ENCODE measurements around the gene CHCHD3. TPM values are rescaled to one million over a fixed set of nuclear protein-coding genes. Genes with fewer than 3 reads are reported as not detected.
A peak's percentile ranks its signal among the peaks of the same experiment; 100 is the strongest.

CHCHD3 gene
- polyA plus RNA-seq, 1 donor (not counting 4 experiments of a cell fraction or from before 2014, with no cell fraction given): 59.2 TPM

- Histone ChIP-seq H2AFZ (ENCODE audit: control insufficient read depth, low read length) (no peak overlapping the region), H3K27me3 (ENCODE audit: control insufficient read depth, extremely low read depth, insufficient read depth, low read length) (no peaks in the 10 kb centered on the region), H3K27ac (ENCODE audit: control insufficient read depth, insufficient read depth, low read length) (peak overlapping the region; percentile 31), H3K4me2 (ENCODE audit: control insufficient read depth, extremely low read depth, insufficient read depth, low read depth, low read length) (no peak overlapping the region), H3K36me3 (ENCODE audit: control insufficient read depth in 2 of 2, extremely low read depth in 1 of 2, insufficient read depth in 2 of 2, low read length in 2 of 2) (no peaks in the 10 kb centered on the region), H3K4me3 (ENCODE audit: control insufficient read depth in 2 of 3, extremely low read depth in 1 of 3, insufficient read depth in 2 of 3, low read depth in 1 of 3, low read length in 3 of 3) (no peak overlapping the region), H3K9me1 (ENCODE audit: control insufficient read depth, extremely low read depth, insufficient read depth, low read length) (peaks cover 5% of the 10 kb centered on the region), H3K9ac (ENCODE audit: control insufficient read depth, extremely low read depth, insufficient read depth, low read length) (no peak overlapping the region), H4K20me1 (ENCODE audit: control insufficient read depth, extremely low read depth, insufficient read depth, low read length) (no peaks in the 10 kb centered on the region), H3K4me1 (ENCODE audit: control insufficient read depth, extremely low read depth, insufficient read depth, low read length) (no peaks in the 10 kb centered on the region), H3K79me2 (ENCODE audit: control insufficient read depth, insufficient read depth, low read length) (no peaks in the 10 kb centered on the region), H3K9me3 (ENCODE audit: control insufficient read depth, low read depth, low read length) (no peaks in the 10 kb centered on the region)
- dilution Hi-C loops (cut with MboI; ENCODE audit: extremely low pct_ligation_motif_present, low sequenced_read_pairs): no loop called here
- no peak for DNase-seq (ENCODE audit: low read depth, low spot score)
- FAIRE-seq: no peak
- no peak for TF ChIP-seq EZH2 (IDR thresholded peaks at IDR 0.05; ENCODE audit: low read length)
- TF ChIP-seq, protein P1, sequence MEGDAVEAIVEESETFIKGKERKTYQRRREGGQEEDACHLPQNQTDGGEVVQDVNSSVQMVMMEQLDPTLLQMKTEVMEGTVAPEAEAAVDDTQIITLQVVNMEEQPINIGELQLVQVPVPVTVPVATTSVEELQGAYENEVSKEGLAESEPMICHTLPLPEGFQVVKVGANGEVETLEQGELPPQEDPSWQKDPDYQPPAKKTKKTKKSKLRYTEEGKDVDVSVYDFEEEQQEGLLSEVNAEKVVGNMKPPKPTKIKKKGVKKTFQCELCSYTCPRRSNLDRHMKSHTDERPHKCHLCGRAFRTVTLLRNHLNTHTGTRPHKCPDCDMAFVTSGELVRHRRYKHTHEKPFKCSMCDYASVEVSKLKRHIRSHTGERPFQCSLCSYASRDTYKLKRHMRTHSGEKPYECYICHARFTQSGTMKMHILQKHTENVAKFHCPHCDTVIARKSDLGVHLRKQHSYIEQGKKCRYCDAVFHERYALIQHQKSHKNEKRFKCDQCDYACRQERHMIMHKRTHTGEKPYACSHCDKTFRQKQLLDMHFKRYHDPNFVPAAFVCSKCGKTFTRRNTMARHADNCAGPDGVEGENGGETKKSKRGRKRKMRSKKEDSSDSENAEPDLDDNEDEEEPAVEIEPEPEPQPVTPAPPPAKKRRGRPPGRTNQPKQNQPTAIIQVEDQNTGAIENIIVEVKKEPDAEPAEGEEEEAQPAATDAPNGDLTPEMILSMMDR (optimal IDR thresholded peaks at IDR 0.05 in 1 of 3, IDR thresholded peaks at IDR 0.05 in 1 of 3, conservative IDR thresholded peaks at IDR 0.05 in 1 of 3; ENCODE audit: extremely low read depth in 1 of 3, insufficient read depth in 2 of 3, low read length in 3 of 3): no peak
These were observed 141.8 kb downstream of the CHCHD3 start for GRCh38 chr7:132940084-132940483.

DNA sequence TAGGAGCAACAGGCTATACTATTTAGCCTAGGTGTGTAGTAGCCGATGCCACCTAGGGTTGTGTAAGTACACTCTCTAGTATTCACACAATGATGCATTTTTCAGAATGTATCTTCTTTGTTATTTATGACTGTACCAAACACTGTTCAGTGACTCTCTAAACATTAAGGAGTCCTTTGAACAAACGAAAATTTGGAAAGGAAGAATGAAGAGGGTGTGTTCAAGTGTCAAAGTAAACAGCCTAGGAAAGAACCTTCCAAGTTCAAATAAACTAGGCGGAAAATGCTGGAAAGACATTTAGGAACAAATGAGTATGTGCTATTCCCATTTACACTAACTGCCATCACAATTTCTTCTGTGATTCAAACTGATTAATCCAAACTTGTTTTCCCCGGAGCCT, 142.4 kb downstream of the CHCHD3 start:
- no peak overlapping the region for H2AFZ ChIP-seq (ENCODE audit: control insufficient read depth, low read length)
- H3K4me2 ChIP-seq (ENCODE audit: control insufficient read depth, extremely low read depth, insufficient read depth, low read depth, low read length): no peak overlapping the region
- no peaks in the 10 kb centered on the region for H4K20me1 ChIP-seq (ENCODE audit: control insufficient read depth, extremely low read depth, insufficient read depth, low read length)
- H3K4me1 ChIP-seq (ENCODE audit: control insufficient read depth, extremely low read depth, insufficient read depth, low read length): no peaks in the 10 kb centered on the region
- dilution Hi-C loops (cut with MboI; ENCODE audit: extremely low pct_ligation_motif_present, low sequenced_read_pairs): no loop called here
- TF ChIP-seq, protein P1 (optimal IDR thresholded peaks at IDR 0.05 in 1 of 3, IDR thresholded peaks at IDR 0.05 in 1 of 3, conservative IDR thresholded peaks at IDR 0.05 in 1 of 3; ENCODE audit: extremely low read depth in 1 of 3, insufficient read depth in 2 of 3, low read length in 3 of 3): no peak
- TF ChIP-seq EZH2 (IDR thresholded peaks at IDR 0.05; ENCODE audit: low read length): no peak
- H3K9me1 ChIP-seq (ENCODE audit: control insufficient read depth, extremely low read depth, insufficient read depth, low read length): peaks cover 5% of the 10 kb centered on the region
- no peaks in the 10 kb centered on the region for H3K79me2 ChIP-seq (ENCODE audit: control insufficient read depth, insufficient read depth, low read length)
- no peak overlapping the region for H3K9ac ChIP-seq (ENCODE audit: control insufficient read depth, extremely low read depth, insufficient read depth, low read length)
- no peak for DNase-seq (ENCODE audit: low read depth, low spot score)
- no peak overlapping the region for H3K4me3 ChIP-seq (ENCODE audit: control insufficient read depth in 2 of 3, extremely low read depth in 1 of 3, insufficient read depth in 2 of 3, low read depth in 1 of 3, low read length in 3 of 3)
- no peaks in the 10 kb centered on the region for H3K27me3 ChIP-seq (ENCODE audit: control insufficient read depth, extremely low read depth, insufficient read depth, low read length)
- no peak overlapping the region for H3K27ac ChIP-seq (ENCODE audit: control insufficient read depth, insufficient read depth, low read length)
- no peaks in the 10 kb centered on the region for H3K9me3 ChIP-seq (ENCODE audit: control insufficient read depth, low read depth, low read length)
- FAIRE-seq: no peak
- no peaks in the 10 kb centered on the region for H3K36me3 ChIP-seq (ENCODE audit: control insufficient read depth in 2 of 2, extremely low read depth in 1 of 2, insufficient read depth in 2 of 2, low read length in 2 of 2)
